Sigmoid colon (tissue), 7 donors: ENCODE measurements around the gene SMOC2. TPM values are rescaled to one million over a fixed set of nuclear protein-coding genes. Genes with fewer than 3 reads are reported as not detected.

ENCODE experiments used
- DNase-seq: peaks from one replicate; pipeline ENCODE4 v3.0.0-alpha.2; 2019
- H3K27ac ChIP-seq, 4 donors: fragments of 200-600 bp; sonication (generic); one replicate each; pipeline ENCODE4 v1.5.1; 2016 to 2019; ENCODE audit warnings: mild to moderate bottlenecking in 1 of 4
- H3K27me3 ChIP-seq, 3 donors: fragments of 200-600 bp; sonication (generic); one replicate each; pipeline ENCODE4 v1.5.1; 2019; ENCODE audit warnings: mild to moderate bottlenecking in 1 of 3
- H3K36me3 ChIP-seq, 4 donors: fragments of 200-600 bp; sonication (generic); one replicate each; pipeline ENCODE4 v1.5.1; 2016 to 2019
- H3K4me1 ChIP-seq, 4 donors: fragments of 200-600 bp; sonication (generic); one replicate each; pipeline ENCODE4 v1.5.1; 2017 to 2019
- H3K4me3 ChIP-seq, 4 donors: fragments of 200-600 bp; sonication (generic); one replicate each; pipeline ENCODE4 v1.5.1; 2017 to 2019; ENCODE audit warnings: mild to moderate bottlenecking in 2 of 4, moderate library complexity in 1 of 4
- H3K9me3 ChIP-seq, 4 donors: fragments of 200-600 bp in 3 of 4; sonication (generic) in 3 of 4; one replicate each; pipeline versions ENCODE4 v1.5.1 to v1.6.1; 2013 to 2019
- EP300 ChIP-seq, 4 donors: sonication (generic); formaldehyde crosslinking; IDR thresholded peaks; one replicate each; pipeline ENCODE4 v1.6.1; 2017; ENCODE audit warnings: antibody characterized with exemption in 4 of 4
- POLR2A ChIP-seq, 2 donors: fragments of 450-650 bp; IDR thresholded peaks; one replicate each; pipeline ENCODE4 v1.6.1; 2016; ENCODE audit warnings: antibody characterized with exemption in 2 of 2, mild to moderate bottlenecking in 2 of 2, moderate library complexity in 2 of 2
- POLR2AphosphoS5 ChIP-seq, 4 donors: sonication (generic); formaldehyde crosslinking; IDR thresholded peaks; one replicate each; pipeline ENCODE4 v1.6.1; 2017; ENCODE audit warnings: antibody characterized with exemption in 4 of 4
- WGBS, 2 donors: extraction: QIAGEN DNeasy Blood & Tissue Kit; methylation state at CpG; one replicate each; pipeline ENCODE4 v1.1.7; 2013; 5-methylcytosine and 5-hydroxymethylcytosine counted together
- intact Hi-C: fragments of 100-400 bp; cut with DNase I; formaldehyde crosslinking; loops from one replicate; pipeline ENCODE4 v1.15.1; 2023
- polyA plus RNA-seq, 3 donors: library from polyadenylated mRNA; stranded (reverse); fragments of 200-250 nt; gene quantifications; one replicate each; pipeline ENCODE4 v1.2.3, GENCODE V29; 2013
- total RNA-seq, 4 donors: library from RNA; depleted of rRNA; stranded (reverse); fragments of >200 nt; gene quantifications; one replicate each; pipeline ENCODE4 v1.1.0, GENCODE V29; 2016
- TF ChIP-seq, protein P1 (sequence below), 4 experiments: fragments of 450-650 bp in 3 of 4; fragments of 200-600 bp in 1 of 4; IDR thresholded peaks; one replicate each; pipeline ENCODE4 v1.5.1; 2016 to 2019; ENCODE audit warnings: antibody characterized with exemption in 4 of 4, mild to moderate bottlenecking in 3 of 4, moderate library complexity in 2 of 4
- donor health status: healthy with polysubstance abuse.
- donor health status: Bipolar disorder and iron deficiency.
- donor health status: healthy.

The SMOC2 gene
- total and polyA plus RNA-seq, 7 donors, result 4.2 to 130 (median 33.5) TPM

DNA sequence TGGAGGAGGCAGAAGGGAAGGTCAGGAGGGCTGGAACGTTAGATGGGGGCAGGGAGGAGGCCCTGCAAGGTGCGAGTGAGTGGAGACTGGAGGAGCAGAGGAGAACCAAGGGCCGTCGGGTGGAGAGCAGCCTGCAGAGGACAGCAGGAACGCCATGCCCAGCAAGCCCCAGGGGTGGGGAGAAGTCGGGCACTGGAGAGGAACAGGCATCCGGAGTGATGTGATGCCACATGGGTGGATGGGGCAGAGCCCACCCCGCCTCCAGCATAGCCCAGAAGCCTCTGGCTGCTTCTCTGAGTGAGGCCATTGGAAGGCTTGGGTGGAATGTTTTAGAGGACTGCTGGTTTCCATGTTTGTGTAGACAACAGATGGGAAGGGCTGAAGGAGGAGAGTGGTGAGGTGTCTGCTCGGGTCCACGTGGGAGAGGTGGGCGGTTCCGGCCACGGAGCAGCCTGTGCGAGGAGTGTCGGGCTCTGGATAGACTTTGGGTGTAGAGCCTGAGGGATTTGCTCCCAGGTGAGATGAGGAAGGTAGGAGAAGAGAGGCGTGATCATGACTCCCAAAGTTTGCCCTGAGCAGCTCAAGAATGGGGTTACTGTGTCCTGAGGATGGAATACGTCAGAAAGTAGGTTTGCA lies 221.4 kb downstream of the SMOC2 start:
- peaks cover 0 to 2% (median 0%) of the 10 kb centered on the region in 4 donors for H3K36me3 ChIP-seq
- no peak overlapping the region for H3K4me3 ChIP-seq
- no peaks in the 10 kb centered on the region for H3K27me3 ChIP-seq
- no peak overlapping the region for H3K27ac ChIP-seq
- TF ChIP-seq POLR2AphosphoS5 (IDR thresholded peaks at IDR 0.05) (no peak), EP300 (IDR thresholded peaks at IDR 0.05) (no peak), POLR2A (IDR thresholded peaks at IDR 0.05) (no peak)
- intact Hi-C loops, result loop anchor here (10.0 kb wide), 1 partner anchor 192 kb away; no protein-coding TSS in a partner anchor
- no peaks in the 10 kb centered on the region for H3K9me3 ChIP-seq
- H3K4me1 ChIP-seq, result no peaks in the 10 kb centered on the region
- DNase-seq, result peak; percentile 34
- WGBS, 2 donors, result 90 to 91% methylated on average over 17 of the region's 17 CpGs

DNA sequence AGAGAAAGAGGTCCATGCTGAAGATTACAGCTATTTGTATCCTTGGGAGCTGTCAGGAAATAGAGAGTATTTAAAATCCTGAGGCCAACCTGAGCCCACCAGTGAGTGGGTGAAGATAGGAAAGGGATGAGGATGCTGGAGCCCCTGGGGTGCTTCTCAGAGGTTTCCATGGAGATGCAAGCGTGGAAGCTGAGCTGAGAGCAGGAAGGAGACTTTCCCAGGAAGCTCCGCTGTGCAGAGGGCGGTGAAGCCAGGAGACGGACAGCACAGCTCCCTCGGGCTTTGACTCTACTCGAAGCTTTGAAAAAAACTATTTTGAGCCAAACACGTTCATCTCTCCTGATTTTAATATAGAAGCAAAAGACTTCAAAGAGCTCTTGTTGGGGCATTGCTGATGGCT lies 222.1 kb downstream of the SMOC2 start:
- H3K27ac ChIP-seq, result no peak overlapping the region
- no peaks in the 10 kb centered on the region for H3K9me3 ChIP-seq
- peaks cover 0 to 2% (median 0%) of the 10 kb centered on the region in 4 donors for H3K36me3 ChIP-seq
- no peaks in the 10 kb centered on the region for H3K4me1 ChIP-seq
- no peak for TF ChIP-seq POLR2A (IDR thresholded peaks at IDR 0.05)
- TF ChIP-seq EP300 (IDR thresholded peaks at IDR 0.05), result no peak
- 72 to 80% methylated on average over 7 of the region's 7 CpGs for WGBS, 2 donors
- intact Hi-C loops, result loop anchor here (10.0 kb wide), 1 partner anchor 192 kb away; no protein-coding TSS in a partner anchor
- peak; percentile 13 for DNase-seq
- no peaks in the 10 kb centered on the region for H3K27me3 ChIP-seq
- H3K4me3 ChIP-seq, result no peak overlapping the region

DNA sequence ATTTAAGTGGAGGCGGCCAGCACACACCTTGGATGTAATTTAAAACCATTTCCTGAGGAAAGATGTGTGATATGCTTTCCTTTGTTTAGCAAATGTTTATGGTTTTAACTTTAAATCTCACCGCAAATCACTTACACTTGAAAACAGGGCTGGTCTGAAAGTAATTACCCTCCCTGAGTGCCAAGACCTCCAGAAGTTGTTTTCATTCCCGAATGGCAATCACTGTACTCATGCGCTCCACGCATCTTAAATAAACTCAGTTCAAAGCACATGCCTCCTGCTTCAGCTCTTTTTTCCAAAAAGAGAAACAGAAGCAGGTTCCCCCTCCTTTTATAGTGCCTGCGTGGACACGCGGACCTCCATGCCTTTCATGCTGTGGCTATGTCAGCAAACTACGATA lies 224.0 kb downstream of the SMOC2 start:
- TF ChIP-seq, protein P1, sequence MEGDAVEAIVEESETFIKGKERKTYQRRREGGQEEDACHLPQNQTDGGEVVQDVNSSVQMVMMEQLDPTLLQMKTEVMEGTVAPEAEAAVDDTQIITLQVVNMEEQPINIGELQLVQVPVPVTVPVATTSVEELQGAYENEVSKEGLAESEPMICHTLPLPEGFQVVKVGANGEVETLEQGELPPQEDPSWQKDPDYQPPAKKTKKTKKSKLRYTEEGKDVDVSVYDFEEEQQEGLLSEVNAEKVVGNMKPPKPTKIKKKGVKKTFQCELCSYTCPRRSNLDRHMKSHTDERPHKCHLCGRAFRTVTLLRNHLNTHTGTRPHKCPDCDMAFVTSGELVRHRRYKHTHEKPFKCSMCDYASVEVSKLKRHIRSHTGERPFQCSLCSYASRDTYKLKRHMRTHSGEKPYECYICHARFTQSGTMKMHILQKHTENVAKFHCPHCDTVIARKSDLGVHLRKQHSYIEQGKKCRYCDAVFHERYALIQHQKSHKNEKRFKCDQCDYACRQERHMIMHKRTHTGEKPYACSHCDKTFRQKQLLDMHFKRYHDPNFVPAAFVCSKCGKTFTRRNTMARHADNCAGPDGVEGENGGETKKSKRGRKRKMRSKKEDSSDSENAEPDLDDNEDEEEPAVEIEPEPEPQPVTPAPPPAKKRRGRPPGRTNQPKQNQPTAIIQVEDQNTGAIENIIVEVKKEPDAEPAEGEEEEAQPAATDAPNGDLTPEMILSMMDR (IDR thresholded peaks at IDR 0.05), result no peak
- TF ChIP-seq POLR2A (IDR thresholded peaks at IDR 0.05) (no peak), EP300 (IDR thresholded peaks at IDR 0.05) (no peak), POLR2AphosphoS5 (IDR thresholded peaks at IDR 0.05) (no peak)
- Histone ChIP-seq H3K4me3 (no peak overlapping the region), H3K36me3 (peaks cover 0 to 2% (median 0%) of the 10 kb centered on the region in 4 donors), H3K27ac (no peak overlapping the region), H3K4me1 (no peaks in the 10 kb centered on the region), H3K27me3 (no peaks in the 10 kb centered on the region), H3K9me3 (no peaks in the 10 kb centered on the region)
- DNase-seq, result no peak
- intact Hi-C loops, result loop anchor here (10.0 kb wide), 1 partner anchor 190 kb away; no protein-coding TSS in a partner anchor
- WGBS, 2 donors, result 72 to 80% methylated on average over 9 of the region's 9 CpGs

DNA sequence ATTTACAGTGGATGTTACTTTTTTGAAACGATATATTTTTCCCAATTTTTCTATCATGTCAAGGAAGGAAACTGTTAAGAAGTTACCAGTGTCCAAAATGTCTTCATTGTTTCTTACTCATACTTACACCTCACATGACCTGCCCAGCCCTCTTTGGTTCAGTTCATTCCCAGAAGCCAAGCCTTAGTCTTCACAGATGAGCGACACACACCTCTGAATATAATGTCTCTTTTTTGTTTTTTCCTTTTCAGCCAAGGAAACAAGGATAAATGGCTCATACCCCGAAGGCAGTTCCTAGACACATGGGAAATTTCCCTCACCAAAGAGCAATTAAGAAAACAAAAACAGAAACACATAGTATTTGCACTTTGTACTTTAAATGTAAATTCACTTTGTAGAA lies 225.2 kb downstream of the SMOC2 start:
- WGBS, 2 donors, result 73 to 76% methylated on average over 3 of the region's 3 CpGs
- intact Hi-C loops, result loop anchor here (10.0 kb wide), 1 partner anchor 189 kb away; no protein-coding TSS in a partner anchor
- H3K9me3 ChIP-seq, result no peaks in the 10 kb centered on the region
- no peak for DNase-seq
- H3K4me1 ChIP-seq, result no peaks in the 10 kb centered on the region
- H3K36me3 ChIP-seq, result peaks cover 0 to 2% (median 0%) of the 10 kb centered on the region in 4 donors
- H3K27ac ChIP-seq, result no peak overlapping the region
- no peaks in the 10 kb centered on the region for H3K27me3 ChIP-seq
- H3K4me3 ChIP-seq, result no peak overlapping the region
- TF ChIP-seq, protein P1 (IDR thresholded peaks at IDR 0.05), result no peak
- no peak for TF ChIP-seq POLR2A (IDR thresholded peaks at IDR 0.05)
- TF ChIP-seq EP300 (IDR thresholded peaks at IDR 0.05), result no peak
- no peak for TF ChIP-seq POLR2AphosphoS5 (IDR thresholded peaks at IDR 0.05)

DNA sequence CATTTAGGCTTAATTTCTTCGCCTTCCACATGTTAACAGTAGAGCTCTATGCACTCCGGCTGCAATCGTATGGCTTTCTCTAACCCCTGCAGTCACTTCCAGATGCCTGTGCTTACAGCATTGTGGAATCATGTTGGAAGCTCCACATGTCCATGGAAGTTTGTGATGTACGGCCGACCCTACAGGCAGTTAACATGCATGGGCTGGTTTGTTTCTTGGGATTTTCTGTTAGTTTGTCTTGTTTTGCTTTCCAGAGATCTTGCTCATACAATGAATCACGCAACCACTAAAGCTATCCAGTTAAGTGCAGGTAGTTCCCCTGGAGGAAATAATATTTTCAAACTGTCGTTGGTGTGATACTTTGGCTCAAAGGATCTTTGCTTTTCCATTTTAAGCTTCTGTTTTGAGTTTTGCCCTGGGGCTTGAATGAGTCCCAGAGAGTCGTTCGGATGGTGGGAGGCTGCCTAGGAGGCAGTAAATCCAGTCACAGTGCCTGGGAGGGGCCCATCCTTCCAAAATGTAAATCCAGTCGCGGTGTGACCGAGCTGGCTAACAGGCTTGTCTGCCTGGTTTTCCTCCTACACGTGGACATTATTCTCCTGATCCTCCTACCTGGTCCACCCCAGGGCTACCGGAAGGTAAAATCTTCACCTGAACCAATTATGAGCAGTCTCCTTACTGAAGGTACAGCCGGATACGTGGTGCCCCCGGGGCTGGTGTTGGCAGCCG lies 225.9 kb downstream of the SMOC2 start:
- Histone ChIP-seq H3K36me3 (peaks cover 0 to 2% (median 0%) of the 10 kb centered on the region in 4 donors), H3K27ac (no peak overlapping the region), H3K4me3 (no peak overlapping the region), H3K27me3 (no peaks in the 10 kb centered on the region), H3K4me1 (no peaks in the 10 kb centered on the region), H3K9me3 (no peaks in the 10 kb centered on the region)
- no peak for DNase-seq
- WGBS, 2 donors, result 82 to 84% methylated on average over 18 of the region's 18 CpGs
- intact Hi-C loops, result loop anchor here (10.0 kb wide), 1 partner anchor 188 kb away; no protein-coding TSS in a partner anchor
- TF ChIP-seq POLR2AphosphoS5 (IDR thresholded peaks at IDR 0.05) (no peak), POLR2A (IDR thresholded peaks at IDR 0.05) (no peak), EP300 (IDR thresholded peaks at IDR 0.05) (no peak)
- TF ChIP-seq, protein P1 (IDR thresholded peaks at IDR 0.05), result no peak
